ENCODE measurements around the gene RASSF4. TPM values are rescaled to one million over a fixed set of nuclear protein-coding genes. Genes with fewer than 3 reads are reported as not detected.
"Not testable (repeated sequence)": the region's sequence is repeated elsewhere in the genome, so short reads cannot be mapped to it uniquely, and the experiment has no call there.

The RASSF4 gene
- total and polyA plus RNA-seq, 4 donors, result 8.2 to 26.9 (median 12.4) TPM

GRCh38 chr10:45008524-45009161, 49.0 kb downstream of the RASSF4 start (continued):
- peak; percentile 64 for TF ChIP-seq ATF3 (IDR thresholded peaks at IDR 0.05)

GRCh38 chr10:45014557-45014956, 55.0 kb downstream of the RASSF4 start:
- not testable (repeated sequence) for H3K27me3 ChIP-seq (ENCODE audit: control insufficient read depth in 4 of 4, insufficient read depth in 4 of 4, low read length in 3 of 4); H3K9ac ChIP-seq (ENCODE audit: low read depth in 1 of 2, low read length in 2 of 2); H3K4me3 ChIP-seq (ENCODE audit: low read depth in 1 of 3, low read length in 3 of 3); H3K36me3 ChIP-seq (ENCODE audit: control insufficient read depth in 4 of 4, insufficient read depth in 3 of 4, low read depth in 1 of 4, low read length in 3 of 4); H3K4me1 ChIP-seq (ENCODE audit: control insufficient read depth in 4 of 4, insufficient read depth in 4 of 4, low read length in 3 of 4); H3K27ac ChIP-seq (ENCODE audit: low read depth in 1 of 2, low read length in 2 of 2); H3K9me3 ChIP-seq (ENCODE audit: control insufficient read depth in 4 of 4, low read length in 3 of 4); DNase-seq (ENCODE audit: low spot score)
- 85% methylated on average over 10 of the region's 10 CpGs for WGBS

GRCh38 chr10:45015590-45015989, 56.0 kb downstream of the RASSF4 start:
- 57% methylated on average over 2 of the region's 2 CpGs for WGBS
- Histone ChIP-seq H3K9ac (ENCODE audit: low read depth in 1 of 2, low read length in 2 of 2) (no peak overlapping the region), H3K27me3 (ENCODE audit: control insufficient read depth in 4 of 4, insufficient read depth in 4 of 4, low read length in 3 of 4) (no peaks in the 10 kb centered on the region), H3K36me3 (ENCODE audit: control insufficient read depth in 4 of 4, insufficient read depth in 3 of 4, low read depth in 1 of 4, low read length in 3 of 4) (no peaks in the 10 kb centered on the region), H3K4me1 (ENCODE audit: control insufficient read depth in 4 of 4, insufficient read depth in 4 of 4, low read length in 3 of 4) (no peaks in the 10 kb centered on the region), H3K4me3 (ENCODE audit: low read depth in 1 of 3, low read length in 3 of 3) (no peak overlapping the region), H3K27ac (ENCODE audit: low read depth in 1 of 2, low read length in 2 of 2) (no peak overlapping the region), H3K9me3 (ENCODE audit: control insufficient read depth in 4 of 4, low read length in 3 of 4) (no peaks in the 10 kb centered on the region)
- TF ChIP-seq HNF4A (conservative IDR thresholded peaks at IDR 0.05) (no peak), EGR1 (IDR thresholded peaks at IDR 0.05; ENCODE audit: low read depth in 2 of 2) (no peak), FOXA1 (IDR thresholded peaks at IDR 0.05) (no peak), GABPA (IDR thresholded peaks at IDR 0.05 in 1 of 2, conservative IDR thresholded peaks at IDR 0.05 in 1 of 2) (no peak)
- DNase-seq (ENCODE audit: low spot score), result no peak

- Histone ChIP-seq H3K9me3 (ENCODE audit: control insufficient read depth in 4 of 4, low read length in 3 of 4) (peaks cover 0 to 4% (median 0%) of the 10 kb centered on the region in 4 donors), H3K36me3 (ENCODE audit: control insufficient read depth in 4 of 4, insufficient read depth in 3 of 4, low read depth in 1 of 4, low read length in 3 of 4) (no peaks in the 10 kb centered on the region), H3K27me3 (ENCODE audit: control insufficient read depth in 4 of 4, insufficient read depth in 4 of 4, low read length in 3 of 4) (no peaks in the 10 kb centered on the region), H3K27ac (ENCODE audit: low read depth in 1 of 2, low read length in 2 of 2) (no peak overlapping the region), H3K4me3 (ENCODE audit: low read depth in 1 of 3, low read length in 3 of 3) (no peak overlapping the region), H3K4me1 (ENCODE audit: control insufficient read depth in 4 of 4, insufficient read depth in 4 of 4, low read length in 3 of 4) (no peaks in the 10 kb centered on the region), H3K9ac (ENCODE audit: low read depth in 1 of 2, low read length in 2 of 2) (no peak overlapping the region)
- TF ChIP-seq GABPA (IDR thresholded peaks at IDR 0.05 in 1 of 2, conservative IDR thresholded peaks at IDR 0.05 in 1 of 2), result no peak
- TF ChIP-seq TAF1 (conservative IDR thresholded peaks at IDR 0.05), result no peak
- TF ChIP-seq HNF4G (IDR thresholded peaks at IDR 0.05), result no peak
- no peak for TF ChIP-seq EGR1 (IDR thresholded peaks at IDR 0.05; ENCODE audit: low read depth in 2 of 2)
- TF ChIP-seq HNF4A (conservative IDR thresholded peaks at IDR 0.05), result no peak
- TF ChIP-seq ATF3 (IDR thresholded peaks at IDR 0.05), result no peak
- 92% methylated on average over 2 of the region's 2 CpGs for WGBS
- no peak for DNase-seq (ENCODE audit: low spot score)
These were observed 63.8 kb downstream of the RASSF4 start for GRCh38 chr10:45023426-45023825.

- TF ChIP-seq EGR1 (IDR thresholded peaks at IDR 0.05; ENCODE audit: low read depth in 2 of 2), result no peak
- TF ChIP-seq CTCF (IDR thresholded peaks at IDR 0.05; ENCODE audit: low read depth, low read length, missing input control), result no peak
- TF ChIP-seq RXRA (IDR thresholded peaks at IDR 0.05), result no peak
- no peak for TF ChIP-seq GABPA (IDR thresholded peaks at IDR 0.05 in 1 of 2, conservative IDR thresholded peaks at IDR 0.05 in 1 of 2)
- no peak for TF ChIP-seq NR2F2 (IDR thresholded peaks at IDR 0.05)
- no peak for TF ChIP-seq ATF3 (IDR thresholded peaks at IDR 0.05)
- no peak for TF ChIP-seq MAX (IDR thresholded peaks at IDR 0.05)
- no peaks in the 10 kb centered on the region for H3K36me3 ChIP-seq (ENCODE audit: control insufficient read depth in 4 of 4, insufficient read depth in 3 of 4, low read depth in 1 of 4, low read length in 3 of 4)
- no peak for DNase-seq (ENCODE audit: low spot score)
These were observed 74.7 kb downstream of the RASSF4 start for GRCh38 chr10:45034301-45034700.

More at GRCh38 chr10:45034301-45034700, 74.7 kb downstream of the RASSF4 start:
- Histone ChIP-seq H3K9me3 (ENCODE audit: control insufficient read depth in 4 of 4, low read length in 3 of 4) (no peaks in the 10 kb centered on the region), H3K4me1 (ENCODE audit: control insufficient read depth in 4 of 4, insufficient read depth in 4 of 4, low read length in 3 of 4) (no peaks in the 10 kb centered on the region), H3K4me3 (ENCODE audit: low read depth in 1 of 3, low read length in 3 of 3) (no peak overlapping the region), H3K27ac (ENCODE audit: low read depth in 1 of 2, low read length in 2 of 2) (no peak overlapping the region), H3K27me3 (ENCODE audit: control insufficient read depth in 4 of 4, insufficient read depth in 4 of 4, low read length in 3 of 4) (no peaks in the 10 kb centered on the region), H3K9ac (ENCODE audit: low read depth in 1 of 2, low read length in 2 of 2) (no peak overlapping the region)
